Measurements from ENCODE around the gene IDH3G. TPM values are rescaled to one million over a fixed set of nuclear protein-coding genes. Genes with fewer than 3 reads are reported as not detected.

Gene IDH3G
- total and polyA plus RNA-seq, 5 donors from 2014 or later, result 64.4 to 127 (median 100) TPM

- DNase-seq (no peak), ATAC-seq (ENCODE audit: low read depth in 2 of 2) (no peak)
- no peaks in the 10 kb centered on the region for H3K4me1 Mint-ChIP-seq
- Histone ChIP-seq H3K27ac (ENCODE audit: insufficient read depth, low read length, poor library complexity, severe bottlenecking) (no peak overlapping the region), H3K27me3 (ENCODE audit: control insufficient read depth, insufficient read depth, low read length) (no peaks in the 10 kb centered on the region), H3K9me3 (ENCODE audit: control insufficient read depth in 2 of 2, low read length in 2 of 2) (no peaks in the 10 kb centered on the region), H3K4me1 (ENCODE audit: control insufficient read depth, insufficient read depth, low read length, poor library complexity, severe bottlenecking) (no peaks in the 10 kb centered on the region), H3K36me3 (ENCODE audit: control insufficient read depth, insufficient read depth, low read length) (no peaks in the 10 kb centered on the region), H3K4me3 (ENCODE audit: low read depth, low read length) (no peak overlapping the region)
- no peaks in the 10 kb centered on the region for H3K36me3 Mint-ChIP-seq
- no peaks in the 10 kb centered on the region for H3K27me3 Mint-ChIP-seq
- no peak overlapping the region for H3K27ac Mint-ChIP-seq
- H3K9me3 Mint-ChIP-seq, result no peaks in the 10 kb centered on the region
- no peak overlapping the region for H3K4me3 Mint-ChIP-seq
Measured at GRCh38 chrX:153772316-153773217, 21.6 kb downstream of the IDH3G start.

GRCh38 chrX:153771415-153772315 lies 22.5 kb downstream of the IDH3G start:
- no peaks in the 10 kb centered on the region for H3K27me3 Mint-ChIP-seq
- no peaks in the 10 kb centered on the region for H3K4me1 Mint-ChIP-seq
- no peaks in the 10 kb centered on the region for H3K27me3 ChIP-seq (ENCODE audit: control insufficient read depth, insufficient read depth, low read length)
- DNase-seq, result no peak
- H3K27ac Mint-ChIP-seq, result no peak overlapping the region
- no peaks in the 10 kb centered on the region for H3K36me3 Mint-ChIP-seq
- no peaks in the 10 kb centered on the region for H3K36me3 ChIP-seq (ENCODE audit: control insufficient read depth, insufficient read depth, low read length)
- no peak overlapping the region for H3K4me3 Mint-ChIP-seq
- H3K9me3 Mint-ChIP-seq, result no peaks in the 10 kb centered on the region
- no peaks in the 10 kb centered on the region for H3K4me1 ChIP-seq (ENCODE audit: control insufficient read depth, insufficient read depth, low read length, poor library complexity, severe bottlenecking)
- no peak overlapping the region for H3K4me3 ChIP-seq (ENCODE audit: low read depth, low read length)
- no peak for ATAC-seq (ENCODE audit: low read depth in 2 of 2)
- H3K9me3 ChIP-seq (ENCODE audit: control insufficient read depth in 2 of 2, low read length in 2 of 2), result no peaks in the 10 kb centered on the region
- H3K27ac ChIP-seq (ENCODE audit: insufficient read depth, low read length, poor library complexity, severe bottlenecking), result no peak overlapping the region

GRCh38 chrX:153770601-153771414 lies 23.4 kb downstream of the IDH3G start:
- Histone ChIP-seq H3K36me3 (ENCODE audit: control insufficient read depth, insufficient read depth, low read length) (no peaks in the 10 kb centered on the region), H3K4me3 (ENCODE audit: low read depth, low read length) (no peak overlapping the region), H3K9me3 (ENCODE audit: control insufficient read depth in 2 of 2, low read length in 2 of 2) (no peaks in the 10 kb centered on the region), H3K27me3 (ENCODE audit: control insufficient read depth, insufficient read depth, low read length) (no peaks in the 10 kb centered on the region), H3K4me1 (ENCODE audit: control insufficient read depth, insufficient read depth, low read length, poor library complexity, severe bottlenecking) (no peaks in the 10 kb centered on the region), H3K27ac (ENCODE audit: insufficient read depth, low read length, poor library complexity, severe bottlenecking) (no peak overlapping the region)
- Mint-ChIP-seq H3K27me3 (no peaks in the 10 kb centered on the region), H3K4me3 (no peak overlapping the region), H3K36me3 (no peaks in the 10 kb centered on the region), H3K9me3 (no peaks in the 10 kb centered on the region), H3K4me1 (no peaks in the 10 kb centered on the region), H3K27ac (no peak overlapping the region)
- no peak for DNase-seq
- ATAC-seq (ENCODE audit: low read depth in 2 of 2), result no peak

GRCh38 chrX:153769865-153770600 lies 24.1 kb downstream of the IDH3G start:
- Histone ChIP-seq H3K4me3 (ENCODE audit: low read depth, low read length) (no peak overlapping the region), H3K36me3 (ENCODE audit: control insufficient read depth, insufficient read depth, low read length) (no peaks in the 10 kb centered on the region), H3K27me3 (ENCODE audit: control insufficient read depth, insufficient read depth, low read length) (no peaks in the 10 kb centered on the region), H3K4me1 (ENCODE audit: control insufficient read depth, insufficient read depth, low read length, poor library complexity, severe bottlenecking) (no peaks in the 10 kb centered on the region), H3K9me3 (ENCODE audit: control insufficient read depth in 2 of 2, low read length in 2 of 2) (no peaks in the 10 kb centered on the region), H3K27ac (ENCODE audit: insufficient read depth, low read length, poor library complexity, severe bottlenecking) (no peak overlapping the region)
- Mint-ChIP-seq H3K4me3 (no peak overlapping the region), H3K27ac (no peak overlapping the region), H3K9me3 (no peaks in the 10 kb centered on the region), H3K36me3 (no peaks in the 10 kb centered on the region), H3K4me1 (no peaks in the 10 kb centered on the region), H3K27me3 (no peaks in the 10 kb centered on the region)
- no peak for DNase-seq
- no peak for ATAC-seq (ENCODE audit: low read depth in 2 of 2)

- DNase-seq, result no peak
Measured at GRCh38 chrX:153769158-153769864, 24.9 kb downstream of the IDH3G start.

GRCh38 chrX:153768311-153769157 lies 25.6 kb downstream of the IDH3G start:
- no peak overlapping the region for H3K27ac Mint-ChIP-seq
- H3K4me1 ChIP-seq (ENCODE audit: control insufficient read depth, insufficient read depth, low read length, poor library complexity, severe bottlenecking), result no peaks in the 10 kb centered on the region
- no peak overlapping the region for H3K4me3 Mint-ChIP-seq
- H3K9me3 Mint-ChIP-seq, result no peaks in the 10 kb centered on the region
- no peaks in the 10 kb centered on the region for H3K27me3 ChIP-seq (ENCODE audit: control insufficient read depth, insufficient read depth, low read length)
- no peak for ATAC-seq (ENCODE audit: low read depth in 2 of 2)
- no peak for DNase-seq
- no peak overlapping the region for H3K4me3 ChIP-seq (ENCODE audit: low read depth, low read length)
- no peaks in the 10 kb centered on the region for H3K36me3 Mint-ChIP-seq
- no peaks in the 10 kb centered on the region for H3K27me3 Mint-ChIP-seq
- H3K27ac ChIP-seq (ENCODE audit: insufficient read depth, low read length, poor library complexity, severe bottlenecking), result no peak overlapping the region
- peaks cover 0 to 4% (median 0%) of the 10 kb centered on the region in 4 donors for H3K4me1 Mint-ChIP-seq
- H3K36me3 ChIP-seq (ENCODE audit: control insufficient read depth, insufficient read depth, low read length), result no peaks in the 10 kb centered on the region
- H3K9me3 ChIP-seq (ENCODE audit: control insufficient read depth in 2 of 2, low read length in 2 of 2), result no peaks in the 10 kb centered on the region

More at GRCh38 chrX:153769158-153769864, 24.9 kb downstream of the IDH3G start:
- Mint-ChIP-seq H3K4me3 (no peak overlapping the region), H3K27me3 (no peaks in the 10 kb centered on the region), H3K4me1 (no peaks in the 10 kb centered on the region), H3K27ac (peak overlapping the region in 1 of 3 donors; percentile 80), H3K36me3 (no peaks in the 10 kb centered on the region), H3K9me3 (no peaks in the 10 kb centered on the region)
- H3K9me3 ChIP-seq (ENCODE audit: control insufficient read depth in 2 of 2, low read length in 2 of 2), result no peaks in the 10 kb centered on the region
- no peak overlapping the region for H3K4me3 ChIP-seq (ENCODE audit: low read depth, low read length)
- ATAC-seq (ENCODE audit: low read depth in 2 of 2), result no peak
- H3K4me1 ChIP-seq (ENCODE audit: control insufficient read depth, insufficient read depth, low read length, poor library complexity, severe bottlenecking), result no peaks in the 10 kb centered on the region
- H3K27me3 ChIP-seq (ENCODE audit: control insufficient read depth, insufficient read depth, low read length), result no peaks in the 10 kb centered on the region
- H3K36me3 ChIP-seq (ENCODE audit: control insufficient read depth, insufficient read depth, low read length), result no peaks in the 10 kb centered on the region
- H3K27ac ChIP-seq (ENCODE audit: insufficient read depth, low read length, poor library complexity, severe bottlenecking), result no peak overlapping the region
